RWPE2 (cell line): ENCODE data around the gene MYOM3.

Experiments used
- ATAC-seq: fragments of 200-7000 bp; cut with Tn5 transposase; 3 replicates; pipeline ENCODE4 v1.9.1; 2021; ENCODE audit warnings: low read depth
- DNase-seq: peaks from one replicate; pipeline ENCODE4 v3.0.0-alpha.2; 2020; ENCODE audit warnings: low spot score
- H3K27ac ChIP-seq: fragments of 450-650 bp; 2 replicates; pipeline ENCODE4 v1.5.1; 2017; ENCODE audit warnings: mild to moderate bottlenecking; ENCODE audit not compliant: poor library complexity, severe bottlenecking
- H3K27me3 ChIP-seq: fragments of 250-450 bp; sonication (Bioruptor Pico); 2 replicates; pipeline ENCODE4 v1.5.1; 2021; ENCODE audit warnings: mild to moderate bottlenecking, moderate library complexity; ENCODE audit not compliant: insufficient read depth, poor library complexity, severe bottlenecking
- H3K36me3 ChIP-seq: fragments of 250-450 bp; sonication (Bioruptor Pico); 2 replicates; pipeline ENCODE4 v1.5.1; 2020; ENCODE audit warnings: low read depth, mild to moderate bottlenecking, moderate library complexity
- H3K4me1 ChIP-seq: fragments of 250-450 bp; sonication (Bioruptor Pico); 2 replicates; pipeline ENCODE4 v1.5.1; 2021; ENCODE audit warnings: mild to moderate bottlenecking, moderate library complexity; ENCODE audit not compliant: insufficient read depth, poor library complexity, severe bottlenecking
- H3K4me3 ChIP-seq: fragments of 250-450 bp; sonication (Bioruptor Pico); 2 replicates; pipeline ENCODE4 v1.5.1; 2021; ENCODE audit warnings: mild to moderate bottlenecking, moderate library complexity; ENCODE audit not compliant: severe bottlenecking
- H3K9me3 ChIP-seq: fragments of 250-450 bp; sonication (Bioruptor Pico); 2 replicates; pipeline ENCODE4 v1.5.1; 2021; ENCODE audit warnings: mild to moderate bottlenecking, moderate library complexity; ENCODE audit not compliant: severe bottlenecking
- TF ChIP-seq, protein P1 (sequence below): fragments of 450-650 bp; IDR thresholded peaks from one replicate; pipeline ENCODE4 v1.5.1; 2017; ENCODE audit warnings: mild to moderate bottlenecking, moderate library complexity; ENCODE audit not compliant: poor library complexity, severe bottlenecking

MYOM3 gene

DNA sequence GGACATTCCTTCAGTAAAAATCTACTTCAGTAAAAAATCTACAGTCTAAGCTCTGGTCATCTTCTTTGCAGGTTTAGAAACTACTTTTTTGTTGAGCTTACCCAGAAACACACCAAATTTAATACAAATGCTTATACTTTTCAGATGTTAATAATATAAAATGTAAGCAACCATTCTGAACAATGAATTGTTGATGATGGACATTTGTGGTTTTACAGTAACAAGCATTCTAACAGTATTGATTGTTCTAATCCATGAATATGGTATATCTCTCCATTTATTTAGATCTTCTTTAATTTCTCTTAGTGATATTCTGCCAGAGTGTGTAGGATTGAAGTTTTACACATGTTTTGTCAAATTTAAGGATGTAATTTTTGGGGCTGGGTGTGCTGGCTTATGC, 104.9 kb downstream of the MYOM3 start:
- H3K4me1 ChIP-seq: peaks cover 34% of the 10 kb centered on the region
- TF ChIP-seq, protein P1, sequence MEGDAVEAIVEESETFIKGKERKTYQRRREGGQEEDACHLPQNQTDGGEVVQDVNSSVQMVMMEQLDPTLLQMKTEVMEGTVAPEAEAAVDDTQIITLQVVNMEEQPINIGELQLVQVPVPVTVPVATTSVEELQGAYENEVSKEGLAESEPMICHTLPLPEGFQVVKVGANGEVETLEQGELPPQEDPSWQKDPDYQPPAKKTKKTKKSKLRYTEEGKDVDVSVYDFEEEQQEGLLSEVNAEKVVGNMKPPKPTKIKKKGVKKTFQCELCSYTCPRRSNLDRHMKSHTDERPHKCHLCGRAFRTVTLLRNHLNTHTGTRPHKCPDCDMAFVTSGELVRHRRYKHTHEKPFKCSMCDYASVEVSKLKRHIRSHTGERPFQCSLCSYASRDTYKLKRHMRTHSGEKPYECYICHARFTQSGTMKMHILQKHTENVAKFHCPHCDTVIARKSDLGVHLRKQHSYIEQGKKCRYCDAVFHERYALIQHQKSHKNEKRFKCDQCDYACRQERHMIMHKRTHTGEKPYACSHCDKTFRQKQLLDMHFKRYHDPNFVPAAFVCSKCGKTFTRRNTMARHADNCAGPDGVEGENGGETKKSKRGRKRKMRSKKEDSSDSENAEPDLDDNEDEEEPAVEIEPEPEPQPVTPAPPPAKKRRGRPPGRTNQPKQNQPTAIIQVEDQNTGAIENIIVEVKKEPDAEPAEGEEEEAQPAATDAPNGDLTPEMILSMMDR: no peak
- DNase-seq: no peak
- no peaks in the 10 kb centered on the region for H3K36me3 ChIP-seq
- no peak for ATAC-seq
- H3K9me3 ChIP-seq: peaks cover 3% of the 10 kb centered on the region
- H3K27me3 ChIP-seq: no peaks in the 10 kb centered on the region
- no peak overlapping the region for H3K27ac ChIP-seq
- H3K4me3 ChIP-seq: no peak overlapping the region
